Loucy (cell line): ENCODE results near the gene MGAT5.

Experiments
- H2AFZ ChIP-seq: fragments of 200-600 bp; sonication (generic); 2 replicates; pipeline ENCODE4 v1.6.0; 2016; ENCODE audit warnings: antibody characterized with exemption, mild to moderate bottlenecking, low read length, moderate library complexity
- H3F3A ChIP-seq: fragments of 200-600 bp; 2 replicates; pipeline ENCODE4 v1.6.0; 2016; ENCODE audit warnings: antibody characterized with exemption, low read depth, mild to moderate bottlenecking
- H3K27me3 ChIP-seq: fragments of 200-600 bp; sonication (generic); 2 replicates; pipeline ENCODE4 v1.6.1; 2014; ENCODE audit warnings: low read length, mild to moderate bottlenecking; ENCODE audit not compliant: insufficient read depth, poor library complexity, severe bottlenecking
- H3K36me3 ChIP-seq: fragments of 200-600 bp; sonication (generic); 2 replicates; pipeline ENCODE4 v1.6.1; 2016; ENCODE audit warnings: low read length; ENCODE audit not compliant: insufficient read depth
- H3K4me1 ChIP-seq: fragments of 200-600 bp; sonication (generic); 2 replicates; pipeline ENCODE4 v1.5.1; 2014; ENCODE audit warnings: low read length, mild to moderate bottlenecking; ENCODE audit not compliant: insufficient read depth, poor library complexity, severe bottlenecking
- H3K4me2 ChIP-seq: fragments of 200-600 bp; sonication (generic); 2 replicates; pipeline ENCODE4 v1.6.0; 2014; ENCODE audit warnings: antibody characterized with exemption, low read length, low read depth, mild to moderate bottlenecking; ENCODE audit not compliant: poor library complexity, severe bottlenecking
- H3K4me3 ChIP-seq: fragments of 200-600 bp; sonication (generic); 2 replicates; pipeline ENCODE4 v1.5.1; 2014; ENCODE audit warnings: low read length, mild to moderate bottlenecking, mixed read lengths; ENCODE audit not compliant: poor library complexity, severe bottlenecking
- H3K79me2 ChIP-seq: fragments of 200-600 bp; sonication (generic); 2 replicates; pipeline ENCODE4 v1.6.1; 2014; ENCODE audit warnings: low read length; ENCODE audit not compliant: insufficient read depth
- H3K9ac ChIP-seq: fragments of 200-600 bp; sonication (generic); 2 replicates; pipeline ENCODE4 v1.6.0; 2014; ENCODE audit warnings: mild to moderate bottlenecking, low read depth, low read length, moderate library complexity; ENCODE audit not compliant: poor library complexity, severe bottlenecking
- H3K9me2 ChIP-seq: fragments of 200-600 bp; sonication (generic); replicated peaks from 2 replicates; pipeline ENCODE4 v1.6.1; 2016; ENCODE audit warnings: low read depth, low read length, mixed read lengths
- H3K9me3 ChIP-seq: fragments of 200-600 bp; sonication (generic); 2 replicates; pipeline ENCODE4 v1.6.1; 2014; ENCODE audit warnings: mild to moderate bottlenecking, antibody characterized with exemption, low read length, low read depth; ENCODE audit not compliant: insufficient read depth
- H4K20me1 ChIP-seq: fragments of 200-600 bp; sonication (generic); 2 replicates; pipeline ENCODE4 v1.6.0; 2014; ENCODE audit warnings: antibody characterized with exemption, low read length, mild to moderate bottlenecking; ENCODE audit not compliant: insufficient read depth, poor library complexity, severe bottlenecking
- CTCF ChIP-seq: fragments of 200-600 bp; sonication (generic); conservative IDR thresholded peaks from 2 replicates; pipeline ENCODE4 v1.5.1; 2014; ENCODE audit warnings: mild to moderate bottlenecking, antibody characterized with exemption, low read length
- EZH2phosphoT487 ChIP-seq: fragments of 200-600 bp; IDR thresholded peaks from 2 replicates; pipeline ENCODE4 v1.6.1; 2018; ENCODE audit warnings: antibody characterized with exemption, mild to moderate bottlenecking, moderate library complexity, borderline replicate concordance

The MGAT5 gene

GRCh38 chr2:134235510-134236144, 18.2 kb upstream of the MGAT5 start:
- H3K9me2 ChIP-seq, result no peaks in the 10 kb centered on the region
- H2AFZ ChIP-seq, result no peak overlapping the region
- H3K9me3 ChIP-seq, result no peaks in the 10 kb centered on the region
- H3K4me1 ChIP-seq, result peaks cover 69% of the 10 kb centered on the region
- TF ChIP-seq EZH2phosphoT487 (no peak), CTCF (no peak)
- peaks cover 19% of the 10 kb centered on the region for H4K20me1 ChIP-seq
- no peak overlapping the region for H3K4me2 ChIP-seq
- no peaks in the 10 kb centered on the region for H3K36me3 ChIP-seq
- no peak overlapping the region for H3K4me3 ChIP-seq
- peaks cover 20% of the 10 kb centered on the region for H3F3A ChIP-seq
- H3K79me2 ChIP-seq, result peaks cover 73% of the 10 kb centered on the region
- no peak overlapping the region for H3K9ac ChIP-seq
- H3K27me3 ChIP-seq, result no peaks in the 10 kb centered on the region

- no peaks in the 10 kb centered on the region for H3K9me3 ChIP-seq
- peaks cover 44% of the 10 kb centered on the region for H3K4me1 ChIP-seq
- H3K79me2 ChIP-seq, result peaks cover 86% of the 10 kb centered on the region
- H3K4me3 ChIP-seq, result no peak overlapping the region
- no peak overlapping the region for H3K9ac ChIP-seq
- H3F3A ChIP-seq, result peaks cover 8% of the 10 kb centered on the region
- H3K36me3 ChIP-seq, result no peaks in the 10 kb centered on the region
- H4K20me1 ChIP-seq, result peaks cover 12% of the 10 kb centered on the region
- no peak overlapping the region for H2AFZ ChIP-seq
- H3K27me3 ChIP-seq, result no peaks in the 10 kb centered on the region
- TF ChIP-seq EZH2phosphoT487, result no peak
- TF ChIP-seq CTCF, result no peak
- H3K9me2 ChIP-seq, result no peaks in the 10 kb centered on the region
- H3K4me2 ChIP-seq, result no peak overlapping the region
These were observed 15.5 kb upstream of the MGAT5 start for GRCh38 chr2:134238371-134238770.

GRCh38 chr2:134240061-134240460, 13.8 kb upstream of the MGAT5 start:
- TF ChIP-seq EZH2phosphoT487 (no peak), CTCF (no peak)
- Histone ChIP-seq H3K9ac (no peak overlapping the region), H3K36me3 (no peaks in the 10 kb centered on the region), H3K9me2 (no peaks in the 10 kb centered on the region), H3K9me3 (no peaks in the 10 kb centered on the region), H2AFZ (no peak overlapping the region), H3K4me1 (peaks cover 41% of the 10 kb centered on the region), H4K20me1 (peaks cover 8% of the 10 kb centered on the region), H3K27me3 (no peaks in the 10 kb centered on the region), H3K79me2 (peaks cover 87% of the 10 kb centered on the region), H3K4me3 (no peak overlapping the region), H3K4me2 (no peak overlapping the region), H3F3A (no peaks in the 10 kb centered on the region)
